Measurements from ENCODE around the gene PGBD5. TPM values are rescaled to one million over a fixed set of nuclear protein-coding genes. Genes with fewer than 3 reads are reported as not detected.

The PGBD5 gene
- polyA plus RNA-seq, 1 of the 3 experiments (the other 2 are of a cell fraction), result 0.15 TPM

- Histone ChIP-seq H4K20me1 (ENCODE audit: insufficient read depth) (no peaks in the 10 kb centered on the region), H3K79me2 (ENCODE audit: insufficient read depth) (no peaks in the 10 kb centered on the region), H3K9me2 (no peaks in the 10 kb centered on the region), H3K4me3 (ENCODE audit: low read depth in 2 of 2, low read length in 1 of 2) (no peak overlapping the region), H3K4me1 (ENCODE audit: control insufficient read depth in 1 of 2, insufficient read depth in 2 of 2, low read depth in 1 of 2, low read length in 1 of 2) (no peaks in the 10 kb centered on the region), H3K27me3 (ENCODE audit: insufficient read depth) (no peaks in the 10 kb centered on the region), H3K9me3 (no peaks in the 10 kb centered on the region), H3F3A (replicated peaks; ENCODE audit: insufficient read depth) (no peaks in the 10 kb centered on the region), H3K36me3 (replicated peaks in 1 of 2; ENCODE audit: control insufficient read depth in 1 of 2, insufficient read depth in 2 of 2, low read length in 1 of 2) (no peaks in the 10 kb centered on the region), H3K4me2 (no peak overlapping the region), H2AFZ (ENCODE audit: low read depth) (no peak overlapping the region), H3K27ac (ENCODE audit: low read depth in 2 of 2, low read length in 1 of 2) (no peak overlapping the region), H3K9ac (no peak overlapping the region)
- WGBS (ENCODE audit: low lambda C conversion rate), result 35% methylated on average over 2 of the region's 2 CpGs
- DNase-seq, result no peak
- POLR2A ChIA-PET, result no interaction called here
- CTCF ChIA-PET, result no interaction called here
- no peak for TF ChIP-seq SMC3 (IDR thresholded peaks at IDR 0.05; ENCODE audit: low read depth, low read length)
- TF ChIP-seq RCOR1 (IDR thresholded peaks at IDR 0.05; ENCODE audit: low read length), result no peak
- no peak for TF ChIP-seq RAD21 (IDR thresholded peaks at IDR 0.05; ENCODE audit: low read length)
- TF ChIP-seq, protein P1, sequence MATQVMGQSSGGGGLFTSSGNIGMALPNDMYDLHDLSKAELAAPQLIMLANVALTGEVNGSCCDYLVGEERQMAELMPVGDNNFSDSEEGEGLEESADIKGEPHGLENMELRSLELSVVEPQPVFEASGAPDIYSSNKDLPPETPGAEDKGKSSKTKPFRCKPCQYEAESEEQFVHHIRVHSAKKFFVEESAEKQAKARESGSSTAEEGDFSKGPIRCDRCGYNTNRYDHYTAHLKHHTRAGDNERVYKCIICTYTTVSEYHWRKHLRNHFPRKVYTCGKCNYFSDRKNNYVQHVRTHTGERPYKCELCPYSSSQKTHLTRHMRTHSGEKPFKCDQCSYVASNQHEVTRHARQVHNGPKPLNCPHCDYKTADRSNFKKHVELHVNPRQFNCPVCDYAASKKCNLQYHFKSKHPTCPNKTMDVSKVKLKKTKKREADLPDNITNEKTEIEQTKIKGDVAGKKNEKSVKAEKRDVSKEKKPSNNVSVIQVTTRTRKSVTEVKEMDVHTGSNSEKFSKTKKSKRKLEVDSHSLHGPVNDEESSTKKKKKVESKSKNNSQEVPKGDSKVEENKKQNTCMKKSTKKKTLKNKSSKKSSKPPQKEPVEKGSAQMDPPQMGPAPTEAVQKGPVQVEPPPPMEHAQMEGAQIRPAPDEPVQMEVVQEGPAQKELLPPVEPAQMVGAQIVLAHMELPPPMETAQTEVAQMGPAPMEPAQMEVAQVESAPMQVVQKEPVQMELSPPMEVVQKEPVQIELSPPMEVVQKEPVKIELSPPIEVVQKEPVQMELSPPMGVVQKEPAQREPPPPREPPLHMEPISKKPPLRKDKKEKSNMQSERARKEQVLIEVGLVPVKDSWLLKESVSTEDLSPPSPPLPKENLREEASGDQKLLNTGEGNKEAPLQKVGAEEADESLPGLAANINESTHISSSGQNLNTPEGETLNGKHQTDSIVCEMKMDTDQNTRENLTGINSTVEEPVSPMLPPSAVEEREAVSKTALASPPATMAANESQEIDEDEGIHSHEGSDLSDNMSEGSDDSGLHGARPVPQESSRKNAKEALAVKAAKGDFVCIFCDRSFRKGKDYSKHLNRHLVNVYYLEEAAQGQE (IDR thresholded peaks at IDR 0.05; ENCODE audit: low read depth, low read length), result no peak
- TF ChIP-seq TCF12 (IDR thresholded peaks at IDR 0.05), result no peak
- TF ChIP-seq POLR2AphosphoS5 (IDR thresholded peaks at IDR 0.05; ENCODE audit: low read depth, low read length), result no peak
- no peak for TF ChIP-seq JUND (IDR thresholded peaks at IDR 0.05)
- TF ChIP-seq GABPA (IDR thresholded peaks at IDR 0.05; ENCODE audit: low read depth), result no peak
- no peak for TF ChIP-seq NRF1 (IDR thresholded peaks at IDR 0.05; ENCODE audit: low read depth, low read length)
- TF ChIP-seq RFX5 (IDR thresholded peaks at IDR 0.05; ENCODE audit: low read length), result no peak
- no peak for TF ChIP-seq USF2 (IDR thresholded peaks at IDR 0.05; ENCODE audit: borderline replicate concordance, low read depth, low read length)
Observed at GRCh38 chr1:230342699-230343098, 83.4 kb downstream of the PGBD5 start.

- Histone ChIP-seq H3K9me3 (no peaks in the 10 kb centered on the region), H3K27me3 (ENCODE audit: insufficient read depth) (no peaks in the 10 kb centered on the region), H3F3A (replicated peaks; ENCODE audit: insufficient read depth) (no peaks in the 10 kb centered on the region), H3K79me2 (ENCODE audit: insufficient read depth) (no peaks in the 10 kb centered on the region), H3K36me3 (replicated peaks in 1 of 2; ENCODE audit: control insufficient read depth in 1 of 2, insufficient read depth in 2 of 2, low read length in 1 of 2) (no peaks in the 10 kb centered on the region), H3K27ac (ENCODE audit: low read depth in 2 of 2, low read length in 1 of 2) (no peak overlapping the region), H3K4me2 (no peak overlapping the region), H3K4me3 (ENCODE audit: low read depth in 2 of 2, low read length in 1 of 2) (no peak overlapping the region), H4K20me1 (ENCODE audit: insufficient read depth) (no peaks in the 10 kb centered on the region), H3K4me1 (ENCODE audit: control insufficient read depth in 1 of 2, insufficient read depth in 2 of 2, low read depth in 1 of 2, low read length in 1 of 2) (no peaks in the 10 kb centered on the region), H2AFZ (ENCODE audit: low read depth) (no peak overlapping the region), H3K9me2 (no peaks in the 10 kb centered on the region), H3K9ac (no peak overlapping the region)
- TF ChIP-seq POLR2AphosphoS5 (IDR thresholded peaks at IDR 0.05; ENCODE audit: low read depth, low read length) (no peak), CTCF (IDR thresholded peaks at IDR 0.05) (no peak), ELF1 (IDR thresholded peaks at IDR 0.05) (no peak), YY1 (IDR thresholded peaks at IDR 0.05; ENCODE audit: low read depth) (no peak), NRF1 (IDR thresholded peaks at IDR 0.05; ENCODE audit: low read depth, low read length) (no peak)
- TF ChIP-seq, protein P2, sequence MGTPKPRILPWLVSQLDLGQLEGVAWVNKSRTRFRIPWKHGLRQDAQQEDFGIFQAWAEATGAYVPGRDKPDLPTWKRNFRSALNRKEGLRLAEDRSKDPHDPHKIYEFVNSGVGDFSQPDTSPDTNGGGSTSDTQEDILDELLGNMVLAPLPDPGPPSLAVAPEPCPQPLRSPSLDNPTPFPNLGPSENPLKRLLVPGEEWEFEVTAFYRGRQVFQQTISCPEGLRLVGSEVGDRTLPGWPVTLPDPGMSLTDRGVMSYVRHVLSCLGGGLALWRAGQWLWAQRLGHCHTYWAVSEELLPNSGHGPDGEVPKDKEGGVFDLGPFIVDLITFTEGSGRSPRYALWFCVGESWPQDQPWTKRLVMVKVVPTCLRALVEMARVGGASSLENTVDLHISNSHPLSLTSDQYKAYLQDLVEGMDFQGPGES (IDR thresholded peaks at IDR 0.05; ENCODE audit: low read depth, low read length), result no peak
- TF ChIP-seq, protein P1 (IDR thresholded peaks at IDR 0.05; ENCODE audit: low read depth, low read length), result no peak
- WGBS (ENCODE audit: low lambda C conversion rate), result 3% methylated on average over 3 of the region's 3 CpGs
- POLR2A ChIA-PET, result no interaction called here
- no peak for DNase-seq
- CTCF ChIA-PET, result interaction anchor here (0.9 to 1.0 kb wide), 2 partner anchors 11 to 733 kb away, joined by 3 read pairs; no protein-coding TSS in a partner anchor
Observed at GRCh38 chr1:230342019-230342418, 84.1 kb downstream of the PGBD5 start.

Measured in SK-N-SH (cell line).